LNCAP (cell line): ENCODE data around the gene CRYZL1.

ENCODE experiments used
- CTCF ChIP-seq: fragments of 450-650 bp; IDR thresholded peaks from 2 replicates; pipeline ENCODE4 v1.5.1; 2017; ENCODE audit warnings: mild to moderate bottlenecking

Gene CRYZL1

DNA sequence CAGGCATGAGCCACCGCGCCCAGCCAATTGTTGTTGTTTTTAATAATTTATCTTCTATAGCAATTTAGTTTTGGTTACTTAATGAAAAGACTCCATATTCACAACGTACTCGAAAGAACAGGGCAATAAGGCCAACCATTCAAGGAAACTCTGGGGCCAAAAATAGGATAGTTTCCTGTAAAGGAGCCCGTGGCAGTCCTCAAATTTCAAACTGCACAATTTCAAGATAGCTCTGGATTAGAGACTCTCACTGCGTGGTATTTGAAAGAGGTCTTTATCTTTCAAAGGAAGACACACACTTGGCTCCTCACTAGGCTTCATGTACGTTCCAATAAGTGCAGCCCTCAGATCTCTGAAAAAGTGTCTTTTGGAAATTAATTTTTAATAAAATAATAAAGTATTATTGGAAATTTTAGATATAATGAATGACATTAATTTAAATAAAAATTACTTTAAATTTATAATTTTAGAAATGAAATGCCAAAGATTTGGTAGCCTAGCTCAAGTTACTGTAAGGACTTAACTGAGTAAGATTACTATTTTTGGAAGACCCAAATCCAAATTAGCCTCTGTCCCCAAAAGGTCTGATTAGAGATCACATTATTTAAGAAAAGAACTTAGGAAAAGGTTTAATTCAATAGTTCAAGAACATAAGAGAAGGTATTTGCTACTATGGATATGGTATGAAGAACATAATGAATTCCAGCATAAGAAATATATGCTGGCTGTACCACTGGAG, 30.4 kb downstream of the CRYZL1 start:
- no peak for TF ChIP-seq CTCF

GRCh38 chr21:33608559-33608958, 33.0 kb downstream of the CRYZL1 start:
- TF ChIP-seq CTCF, result no peak

DNA sequence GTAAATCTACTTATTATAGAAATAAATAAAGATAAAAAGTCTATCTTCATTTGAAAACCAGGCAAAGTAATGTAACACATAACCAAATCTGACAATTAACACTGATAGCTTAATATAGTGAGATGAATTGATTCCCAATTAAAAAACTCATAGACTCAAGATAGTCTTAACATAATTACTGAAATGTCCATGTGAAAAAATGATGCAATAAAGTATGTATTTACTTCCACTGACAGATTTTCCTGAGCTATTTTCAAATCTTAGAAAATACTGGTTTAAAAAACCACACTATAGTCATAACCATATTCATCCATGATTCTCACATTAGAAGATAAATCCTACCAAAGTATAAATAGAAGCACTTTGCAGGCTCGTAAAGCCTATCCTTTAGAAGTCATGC, 43.5 kb downstream of the CRYZL1 start:
- no peak for TF ChIP-seq CTCF

DNA sequence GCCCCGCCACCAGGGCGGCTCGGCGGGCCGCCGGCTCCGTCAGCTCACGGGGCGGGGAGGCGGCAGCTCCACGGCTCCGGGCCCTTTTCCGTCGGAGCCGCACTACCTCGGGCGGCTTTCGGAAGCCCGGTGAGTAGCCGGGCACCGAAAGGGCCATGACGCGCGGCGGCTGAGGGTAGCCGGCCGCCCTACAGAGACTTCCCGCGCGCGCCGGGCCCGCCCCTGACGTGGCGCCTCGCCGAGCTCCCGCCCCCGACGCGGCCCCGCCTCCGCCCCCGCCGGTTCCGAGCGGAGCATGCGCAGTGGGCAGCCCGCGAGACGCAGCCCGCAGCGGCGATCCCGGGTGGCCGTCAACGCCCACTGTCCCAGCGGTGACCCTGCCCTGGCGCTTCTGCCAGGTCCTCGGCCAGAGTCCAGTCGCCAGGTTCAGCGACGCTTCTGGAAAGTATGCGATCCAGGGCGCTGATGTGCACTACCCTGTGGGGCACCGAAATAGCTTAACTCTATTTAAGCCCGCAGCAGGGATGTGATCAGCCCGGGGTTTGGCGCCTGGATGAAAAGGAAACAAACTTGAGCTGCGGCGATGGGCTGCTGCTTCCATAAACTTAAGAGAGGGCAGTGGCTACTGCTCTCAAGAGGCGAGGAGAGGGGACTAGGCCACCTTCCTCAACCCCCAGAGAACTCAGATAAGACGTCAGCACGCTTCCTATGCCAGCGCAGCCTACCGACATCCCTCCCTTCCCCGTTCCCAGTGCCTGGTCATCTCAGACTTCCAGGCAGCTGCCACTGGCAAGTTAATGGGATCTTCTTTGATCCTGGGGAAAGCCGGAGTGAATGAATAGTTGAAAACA, 52.8 kb downstream of the CRYZL1 start, which contains the start of gene DONSON:
TSS of gene DONSON (minus strand) at position 200 of the 851 bp plus-strand sequence. CDS start at position 157, 43 bp downstream.
- no peak for TF ChIP-seq CTCF

GRCh38 chr21:33587792-33588484, 53.6 kb downstream of the CRYZL1 start:
- no peak for TF ChIP-seq CTCF

DNA sequence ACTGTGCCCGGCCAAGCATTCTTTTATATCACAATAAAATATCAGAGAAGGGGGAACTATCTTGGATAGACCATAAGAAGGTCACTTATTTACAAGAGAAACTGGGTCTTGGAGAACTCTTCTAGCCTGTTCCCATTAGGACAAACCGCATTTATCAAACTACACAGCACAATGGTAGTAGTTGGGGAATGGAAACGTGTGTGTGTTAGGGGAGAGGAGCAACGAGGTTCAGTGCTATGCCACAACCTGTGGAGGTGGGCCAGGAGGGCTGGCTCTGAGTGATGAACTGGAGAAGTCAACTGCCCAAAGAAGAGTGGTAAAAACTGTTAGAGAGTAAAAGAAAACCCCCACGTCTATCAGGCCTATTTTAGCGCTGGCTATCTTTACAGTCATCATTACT, 54.6 kb downstream of the CRYZL1 start:
- no peak for TF ChIP-seq CTCF

GRCh38 chr21:33584455-33584854, 57.1 kb downstream of the CRYZL1 start:
- no peak for TF ChIP-seq CTCF
